HepG2 (cell line): ENCODE results near the gene PYGL. TPM values are rescaled to one million over a fixed set of nuclear protein-coding genes. Genes with fewer than 3 reads are reported as not detected.

Experiments
- ATAC-seq: fragments of 200-7000 bp; cut with Tn5 transposase; 3 replicates; pipeline ENCODE4 v1.9.1; 2020; ENCODE audit warnings: mild to moderate bottlenecking, moderate library complexity
- BruUV-seq: library from RNA; stranded (reverse); fragments of 400-500 nt; replicated peaks from 2 replicates; lab custom pipeline; 2021; lab: Mats Ljungman, UMichigan
- CTCF ChIA-PET: fragments of 300-600 bp; formaldehyde crosslinking; extraction: SDS; loops from one replicate; lab custom pipeline; 2021; ENCODE audit warnings: low total read pairs, inconsistent platforms, low intra/inter-chr PET ratio; lab: Yijun Ruan, JAX
- POLR2A ChIA-PET: fragments of 350-600 bp; sonication (Branson Sonifier 250); formaldehyde crosslinking; loops from one replicate; lab custom pipeline; 2020; ENCODE audit warnings: antibody characterized with exemption, inconsistent platforms; lab: Yijun Ruan, JAX
- DNase-seq: peaks from one replicate; pipeline ENCODE4 v3.0.0-alpha.2; 2015; ENCODE audit warnings: low spot score
- FAIRE-seq: peaks from 3 replicates; lab custom pipeline; 2011; peaks lifted over from hg19 to GRCh38; lab: Jason Lieb, UNC
- H2AFZ ChIP-seq: one replicate; pipeline ENCODE4 v1.6.1; 2011; ENCODE audit warnings: low read length, inconsistent platforms
- H3K27ac ChIP-seq: fragments of 300-600 bp; 3 replicates; pipeline ENCODE4 v1.8.0; 2011; ENCODE audit warnings: mixed run types, mild to moderate bottlenecking, mixed read lengths, low read length, inconsistent platforms; ENCODE audit not compliant: insufficient read depth; ENCODE audit errors: extremely low read length
- H3K27me3 ChIP-seq, 2 experiments: fragments of 200-600 bp in 1 of 2; 2 replicates in 1 of 2; 3 replicates in 1 of 2; pipeline versions ENCODE4 v1.6.0 to v1.8.0; 2011; ENCODE audit warnings: low read length in 2 of 2, mild to moderate bottlenecking in 2 of 2, moderate library complexity in 2 of 2, inconsistent platforms in 1 of 2; ENCODE audit not compliant: insufficient read depth in 2 of 2, control insufficient read depth in 1 of 2
- H3K36me3 ChIP-seq, 2 experiments: fragments of 200-600 bp in 1 of 2; replicated peaks in 1 of 2; 2 replicates in 1 of 2; 3 replicates in 1 of 2; pipeline versions ENCODE4 v1.5.1 to v1.8.0; 2011; ENCODE audit warnings: low read length in 2 of 2, inconsistent platforms in 1 of 2; ENCODE audit not compliant: insufficient read depth in 2 of 2, control insufficient read depth in 1 of 2
- H3K4me1 ChIP-seq: 2 replicates; pipeline ENCODE4 v1.5.1; 2012; ENCODE audit warnings: low read length, inconsistent platforms; ENCODE audit not compliant: insufficient read depth
- H3K4me2 ChIP-seq: 2 replicates; pipeline ENCODE4 v1.6.0; 2011; ENCODE audit warnings: low read depth, low read length, inconsistent platforms
- H3K4me3 ChIP-seq, 3 experiments: fragments of 200-600 bp in 1 of 3; sonication (generic), shearing (Covaris generic) in 1 of 3; replicated peaks in 1 of 3; 2 replicates each; pipeline ENCODE4 v1.5.1; 2011 to 2016; ENCODE audit warnings: low read length in 3 of 3, inconsistent platforms in 2 of 3, low read depth in 2 of 3, mild to moderate bottlenecking in 2 of 3, control low read depth in 1 of 3, mixed read lengths in 1 of 3; ENCODE audit not compliant: insufficient read depth in 1 of 3
- H3K79me2 ChIP-seq: one replicate; pipeline ENCODE4 v1.6.1; 2011; ENCODE audit warnings: low read length, inconsistent platforms; ENCODE audit not compliant: insufficient read depth
- H3K9ac ChIP-seq: 2 replicates; pipeline ENCODE4 v1.6.0; 2011; ENCODE audit warnings: mild to moderate bottlenecking, low read depth, low read length, inconsistent platforms; ENCODE audit not compliant: insufficient read depth
- H3K9me3 ChIP-seq: 2 replicates; pipeline ENCODE4 v1.5.1; 2012; ENCODE audit warnings: mild to moderate bottlenecking, low read length
- H4K20me1 ChIP-seq: 2 replicates; pipeline ENCODE4 v1.6.0; 2011; ENCODE audit warnings: inconsistent platforms, mild to moderate bottlenecking, low read length, moderate library complexity; ENCODE audit not compliant: insufficient read depth
- KLF11 ChIP-seq: IDR thresholded peaks from 2 replicates; pipeline ENCODE4 v1.6.1; 2016; ENCODE audit warnings: missing compliant biosample characterization
- MYC ChIP-seq: sonication (generic); formaldehyde crosslinking; IDR thresholded peaks from 2 replicates; pipeline ENCODE4 v1.9.0; 2021; ENCODE audit warnings: missing genetic modification reagents, borderline replicate concordance
- PAF1 ChIP-seq: IDR thresholded peaks from 2 replicates; pipeline ENCODE4 v1.6.1; 2016; ENCODE audit warnings: missing genetic modification reagents, missing compliant biosample characterization
- POLR2A ChIP-seq, 2 experiments: IDR thresholded peaks; 2 replicates each; pipeline ENCODE4 v1.6.1; 2011; ENCODE audit warnings: low read depth in 2 of 2, low read length in 2 of 2, mild to moderate bottlenecking in 1 of 2, moderate library complexity in 1 of 2; ENCODE audit not compliant: insufficient read depth in 1 of 2
- POLR2AphosphoS5 ChIP-seq: IDR thresholded peaks from 2 replicates; pipeline ENCODE4 v1.6.1; 2012; ENCODE audit warnings: low read depth, low read length
- RFXAP ChIP-seq: sonication (generic); formaldehyde crosslinking; IDR thresholded peaks from 2 replicates; pipeline ENCODE4 v1.4.0; 2020; ENCODE audit warnings: missing genetic modification reagents, borderline replicate concordance
- SAFB2 ChIP-seq: sonication (generic); formaldehyde crosslinking; IDR thresholded peaks from 2 replicates; pipeline ENCODE4 v1.5.1; 2020; ENCODE audit warnings: missing genetic modification reagents, low read depth, mild to moderate bottlenecking, borderline replicate concordance
- SP5 ChIP-seq: IDR thresholded peaks from 2 replicates; pipeline ENCODE4 v1.6.1; 2016; ENCODE audit warnings: low read depth, borderline replicate concordance
- ZBTB7B ChIP-seq: sonication (generic); formaldehyde crosslinking; IDR thresholded peaks from 2 replicates; pipeline ENCODE4 v1.4.0; 2020; ENCODE audit warnings: missing genetic modification reagents
- ZNF510 ChIP-seq: sonication (generic); formaldehyde crosslinking; IDR thresholded peaks from 2 replicates; pipeline ENCODE4 v1.4.0; 2020; ENCODE audit warnings: low read depth, mild to moderate bottlenecking, missing genetic modification reagents
- ZNF543 ChIP-seq: sonication (generic); formaldehyde crosslinking; IDR thresholded peaks from 2 replicates; pipeline ENCODE4 v1.4.0; 2020; ENCODE audit warnings: mild to moderate bottlenecking, missing genetic modification reagents
- ZNF605 ChIP-seq: sonication (generic); formaldehyde crosslinking; IDR thresholded peaks from 2 replicates; pipeline ENCODE4 v1.8.0; 2022; ENCODE audit warnings: mild to moderate bottlenecking, missing genetic modification reagents
- ZNF607 ChIP-seq: sonication (generic); formaldehyde crosslinking; IDR thresholded peaks from 2 replicates; pipeline ENCODE4 v1.5.1; 2020; ENCODE audit warnings: missing genetic modification reagents, mild to moderate bottlenecking, borderline replicate concordance
- ZNF704 ChIP-seq: sonication (generic); formaldehyde crosslinking; IDR thresholded peaks from 2 replicates; pipeline ENCODE4 v1.8.1; 2023; ENCODE audit warnings: mild to moderate bottlenecking, inconsistent platforms, moderate library complexity, missing genetic modification reagents, borderline replicate concordance
- WGBS: methylation state at CpG from one replicate; pipeline ENCODE4 v1.1.6; 2017; ENCODE audit warnings: low lambda C conversion rate; 5-methylcytosine and 5-hydroxymethylcytosine counted together
- in situ Hi-C: cut with HindIII; loops from 2 replicates; pipeline ENCODE4 v1.10.0; 2017; ENCODE audit warnings: low pct_unique_long_range_greater_than_20kb; ENCODE audit not compliant: extremely low pct_ligation_motif_present
- intact Hi-C: fragments of 100-400 bp; cut with micrococcal nuclease; formaldehyde crosslinking; loops from one replicate; pipeline ENCODE4 v1.10.0; 2022; ENCODE audit not compliant: unreplicated experiment
- polyA plus RNA-seq, 8 experiments: library from polyadenylated mRNA; depleted of rRNA in 3 of 8; stranded (reverse) in 7 of 8; unstranded in 1 of 8; fragments of >200 nt; fragmentation: Illumina TruSeq in 4 of 8; extraction: Trizol in 4 of 8; gene quantifications; 2 replicates each; pipeline versions ENCODE4 v1.2.1 to v1.2.3, GENCODE V29; 2011 to 2016; ENCODE audit warnings: low read depth in 4 of 8, missing spikeins in 1 of 8, mixed read lengths in 1 of 8; ENCODE audit not compliant: insufficient read depth in 1 of 8
- total RNA-seq, 5 experiments: library from RNA; depleted of rRNA; stranded (reverse); fragments of >200 nt; fragmentation: Illumina TruSeq; extraction: Trizol; gene quantifications; 2 replicates each; pipeline ENCODE4 v1.2.3, GENCODE V29; 2016; ENCODE audit warnings: low read depth in 1 of 5
- TF ChIP-seq, protein P1 (sequence below): IDR thresholded peaks from 2 replicates; pipeline ENCODE4 v1.6.1; 2016; ENCODE audit warnings: low read depth, control low read depth
- TF ChIP-seq, protein P2 (sequence below): sonication (generic); formaldehyde crosslinking; IDR thresholded peaks from 2 replicates; pipeline ENCODE4 v1.9.0; 2022; ENCODE audit warnings: missing genetic modification reagents, mild to moderate bottlenecking, borderline replicate concordance

Gene PYGL
- total and polyA plus RNA-seq, 2 of the 13 experiments (the other 11 are each of a cell fraction or from before 2014, with no cell fraction given) = 98.4 to 110 TPM

DNA sequence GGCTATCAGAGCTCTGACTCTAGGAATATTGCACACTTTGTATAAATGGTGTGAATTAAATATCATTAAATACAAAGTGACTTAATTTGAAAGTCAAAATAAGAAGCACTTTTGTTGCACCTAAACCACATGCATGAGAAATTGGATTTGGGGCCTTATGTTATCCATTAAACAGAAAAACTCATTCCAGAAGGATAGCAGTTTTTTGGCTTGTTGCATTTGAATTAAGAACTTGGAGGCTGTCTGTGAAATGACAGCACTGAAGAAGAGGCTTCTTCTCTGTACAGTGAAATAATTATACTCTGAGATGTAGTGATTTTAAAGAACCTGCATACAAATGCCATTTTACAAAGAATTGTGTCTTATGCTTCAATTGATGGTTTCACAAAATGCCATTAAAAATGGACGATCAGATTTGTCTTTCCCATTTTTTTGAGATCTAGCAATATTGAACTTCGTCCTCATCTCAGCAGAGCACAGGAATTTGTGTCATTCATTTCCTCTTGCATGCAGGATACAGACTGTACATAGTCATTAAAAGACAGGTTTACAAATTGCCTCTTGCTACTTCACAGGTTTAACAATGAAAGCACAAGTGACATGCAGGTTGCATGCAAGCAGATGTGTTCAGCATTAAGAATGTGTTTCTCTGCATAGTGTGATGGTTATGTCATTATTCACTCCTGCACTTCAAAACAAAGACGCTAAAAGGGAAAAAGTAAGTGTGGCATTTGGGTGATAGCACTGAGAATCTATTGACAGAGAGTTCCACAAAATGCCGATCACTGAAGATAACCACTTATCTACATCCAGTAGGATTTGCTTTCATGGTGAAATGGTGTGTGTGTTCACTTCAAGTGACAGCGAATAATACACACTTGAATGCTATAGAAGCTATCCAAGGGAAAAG lies 35.9 kb upstream of the PYGL start:
- WGBS = 13% methylated on average over 5 of the region's 5 CpGs
- H3K4me1 ChIP-seq = 0 out of 2 replicates have a peak, but pooled peaks cover 6% of the 10 kb centered on the region
- H4K20me1 ChIP-seq = no peaks in the 10 kb centered on the region
- no peaks in the 10 kb centered on the region for H3K79me2 ChIP-seq
- no peak overlapping the region for H3K27ac ChIP-seq
- H3K36me3 ChIP-seq = no peaks in the 10 kb centered on the region
- intact Hi-C loops (no loop called here), in situ Hi-C loops (no loop called here)
- no peak overlapping the region for H2AFZ ChIP-seq
- ATAC-seq (no peak), DNase-seq (no peak), FAIRE-seq (no peak)
- ChIA-PET POLR2A (no interaction called here), CTCF (no interaction called here)
- H3K4me2 ChIP-seq = no peak overlapping the region
- H3K9me3 ChIP-seq = no peaks in the 10 kb centered on the region
- BruUV-seq = no TSS peak
- peaks cover 3 to 23% of the 10 kb centered on the region in 2 experiments; a peak in 3 of 5 replicates for H3K27me3 ChIP-seq
- H3K9ac ChIP-seq = no peak overlapping the region
- no peak overlapping the region for H3K4me3 ChIP-seq
- TF ChIP-seq ZBTB7B (CRISPR knock-in tag) = no peak
- no peak for TF ChIP-seq RFXAP (CRISPR knock-in tag)
- TF ChIP-seq SP5 = no peak
- TF ChIP-seq ZNF704 (CRISPR knock-in tag) = no peak
- TF ChIP-seq POLR2AphosphoS5 = no peak
- TF ChIP-seq ZNF510 (CRISPR knock-in tag) = no peak
- TF ChIP-seq ZNF605 (CRISPR knock-in tag) = no peak
- TF ChIP-seq POLR2A (IDR thresholded peaks at IDR 0.05; ENCODE audit: insufficient read depth in 1 of 2, low read depth in 2 of 2, low read length in 2 of 2) = no peak
- no peak for TF ChIP-seq SAFB2
- TF ChIP-seq, protein P1, sequence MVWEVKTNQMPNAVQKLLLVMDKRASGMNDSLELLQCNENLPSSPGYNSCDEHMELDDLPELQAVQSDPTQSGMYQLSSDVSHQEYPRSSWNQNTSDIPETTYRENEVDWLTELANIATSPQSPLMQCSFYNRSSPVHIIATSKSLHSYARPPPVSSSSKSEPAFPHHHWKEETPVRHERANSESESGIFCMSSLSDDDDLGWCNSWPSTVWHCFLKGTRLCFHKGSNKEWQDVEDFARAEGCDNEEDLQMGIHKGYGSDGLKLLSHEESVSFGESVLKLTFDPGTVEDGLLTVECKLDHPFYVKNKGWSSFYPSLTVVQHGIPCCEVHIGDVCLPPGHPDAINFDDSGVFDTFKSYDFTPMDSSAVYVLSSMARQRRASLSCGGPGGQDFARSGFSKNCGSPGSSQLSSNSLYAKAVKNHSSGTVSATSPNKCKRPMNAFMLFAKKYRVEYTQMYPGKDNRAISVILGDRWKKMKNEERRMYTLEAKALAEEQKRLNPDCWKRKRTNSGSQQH = no peak
- TF ChIP-seq ZNF543 (CRISPR knock-in tag) = no peak
- TF ChIP-seq ZNF607 = no peak
- no peak for TF ChIP-seq MYC
- no peak for TF ChIP-seq KLF11 (CRISPR knock-in tag)
- TF ChIP-seq, protein P2, sequence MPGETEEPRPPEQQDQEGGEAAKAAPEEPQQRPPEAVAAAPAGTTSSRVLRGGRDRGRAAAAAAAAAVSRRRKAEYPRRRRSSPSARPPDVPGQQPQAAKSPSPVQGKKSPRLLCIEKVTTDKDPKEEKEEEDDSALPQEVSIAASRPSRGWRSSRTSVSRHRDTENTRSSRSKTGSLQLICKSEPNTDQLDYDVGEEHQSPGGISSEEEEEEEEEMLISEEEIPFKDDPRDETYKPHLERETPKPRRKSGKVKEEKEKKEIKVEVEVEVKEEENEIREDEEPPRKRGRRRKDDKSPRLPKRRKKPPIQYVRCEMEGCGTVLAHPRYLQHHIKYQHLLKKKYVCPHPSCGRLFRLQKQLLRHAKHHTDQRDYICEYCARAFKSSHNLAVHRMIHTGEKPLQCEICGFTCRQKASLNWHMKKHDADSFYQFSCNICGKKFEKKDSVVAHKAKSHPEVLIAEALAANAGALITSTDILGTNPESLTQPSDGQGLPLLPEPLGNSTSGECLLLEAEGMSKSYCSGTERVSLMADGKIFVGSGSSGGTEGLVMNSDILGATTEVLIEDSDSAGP (CRISPR knock-in tag) = no peak
- no peak for TF ChIP-seq PAF1
